ENCODE measurements around the gene SYPL2.
"Not testable (repeated sequence)": the region's sequence is repeated elsewhere in the genome, so short reads cannot be mapped to it uniquely, and the experiment has no call there.

SYPL2 gene

DNA sequence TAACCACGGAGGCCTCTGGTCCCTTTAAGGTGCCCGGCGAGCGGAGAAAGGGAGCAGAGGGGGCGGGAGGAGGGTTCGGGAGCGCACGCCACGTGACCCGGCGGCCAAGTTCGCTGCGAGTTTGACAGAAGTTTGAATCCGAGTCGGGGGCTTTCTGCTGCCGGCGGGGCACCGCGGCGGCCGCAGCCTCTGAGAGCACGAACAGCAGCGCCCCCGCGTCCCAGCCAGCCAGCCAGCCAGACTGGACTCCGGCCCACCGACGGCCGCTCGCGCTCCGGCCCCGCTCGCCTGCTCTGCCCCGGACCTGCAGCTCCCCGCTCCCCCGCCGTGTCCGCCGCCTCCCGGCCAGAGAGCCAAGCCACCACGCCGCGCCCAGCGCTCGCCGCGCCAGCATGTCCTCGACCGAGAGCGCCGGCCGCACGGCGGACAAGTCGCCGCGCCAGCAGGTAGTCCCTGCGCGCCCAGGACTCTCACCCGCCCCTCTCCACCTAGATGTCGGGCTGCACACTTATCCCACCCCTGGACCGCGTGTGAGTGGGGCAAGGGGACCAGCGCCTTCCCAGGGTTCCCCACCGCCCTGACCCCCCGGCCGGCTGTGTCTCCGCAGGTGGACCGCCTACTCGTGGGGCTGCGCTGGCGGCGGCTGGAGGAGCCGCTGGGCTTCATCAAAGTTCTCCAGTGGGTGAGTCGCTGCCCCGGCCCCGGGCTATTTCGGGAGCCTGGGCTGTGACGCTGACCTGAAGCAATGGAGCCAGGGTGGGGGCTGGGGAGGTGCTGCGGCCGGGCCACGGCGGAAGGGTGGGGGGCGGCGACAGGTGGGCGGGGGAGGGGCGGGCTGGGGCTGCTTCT is at the start of gene SYPL2:
Gene SYPL2, plus strand, starts transcription at position 95 of the 849 bp plus-strand sequence. Its CDS starts 298 bp downstream, at position 393.
- DNase-seq: peak in 1 of 2 donors; percentile 21

DNA sequence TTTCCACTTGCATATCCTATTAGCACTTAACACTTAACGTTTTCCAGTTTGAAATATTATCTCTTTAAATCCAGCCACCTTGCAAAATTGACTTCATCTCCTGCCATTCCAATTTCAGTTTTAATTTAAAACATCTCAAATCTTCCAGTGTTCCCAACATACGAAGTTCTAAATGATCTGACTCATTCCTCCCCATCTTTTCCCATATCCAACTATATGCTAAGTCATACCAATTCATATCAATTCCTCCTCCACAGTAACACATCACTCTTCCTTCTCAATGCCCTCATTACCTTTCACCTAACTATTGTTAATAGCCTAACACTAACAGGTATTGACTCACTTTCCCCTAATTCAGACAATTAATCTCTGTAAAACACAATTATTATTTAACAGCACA is 42.8 kb upstream of the SYPL2 start:
- DNase-seq: no peak

DNA sequence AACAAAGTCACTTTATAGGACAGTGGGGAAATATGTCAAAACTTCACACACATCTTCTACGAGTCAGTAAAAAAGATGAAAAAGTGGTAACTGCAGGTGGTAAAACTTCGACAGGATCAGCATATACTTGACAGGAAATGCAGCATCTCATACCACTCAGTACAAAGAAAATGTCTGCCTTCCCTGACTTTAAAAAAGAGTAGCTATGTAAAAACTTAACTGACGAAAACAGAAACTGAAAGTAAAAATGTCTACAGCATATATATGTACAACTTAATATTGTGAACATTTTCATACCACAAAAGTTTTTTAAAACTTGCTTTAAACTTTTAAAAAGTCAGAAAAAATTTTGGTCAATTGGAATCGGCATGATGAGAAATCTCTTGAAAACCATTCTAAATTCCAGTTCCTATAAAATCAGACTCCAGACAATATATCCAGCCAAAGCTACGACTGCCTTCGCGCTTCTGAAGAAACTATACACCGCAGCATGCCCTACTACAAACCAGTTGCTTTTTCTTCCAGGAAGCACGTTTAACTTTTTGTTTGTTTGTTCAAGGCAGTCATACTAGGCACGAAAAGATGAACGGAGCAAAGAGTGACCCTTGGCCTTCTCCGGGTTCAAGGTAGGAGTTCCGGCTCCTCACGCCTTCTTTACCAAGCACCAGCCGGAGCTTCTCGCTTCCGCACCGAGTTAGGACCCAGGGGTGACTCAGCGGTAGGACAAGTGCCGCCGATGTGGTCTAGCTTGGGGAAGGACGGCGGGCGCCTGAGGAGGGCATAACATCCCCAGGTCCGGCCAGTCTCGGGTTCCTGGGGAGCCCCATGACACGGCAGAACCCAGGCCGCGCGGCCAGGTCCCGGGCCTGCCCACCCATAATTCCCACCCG is 40.7 kb upstream of the SYPL2 start:
- DNase-seq: peak; percentile 61 to 74

DNA sequence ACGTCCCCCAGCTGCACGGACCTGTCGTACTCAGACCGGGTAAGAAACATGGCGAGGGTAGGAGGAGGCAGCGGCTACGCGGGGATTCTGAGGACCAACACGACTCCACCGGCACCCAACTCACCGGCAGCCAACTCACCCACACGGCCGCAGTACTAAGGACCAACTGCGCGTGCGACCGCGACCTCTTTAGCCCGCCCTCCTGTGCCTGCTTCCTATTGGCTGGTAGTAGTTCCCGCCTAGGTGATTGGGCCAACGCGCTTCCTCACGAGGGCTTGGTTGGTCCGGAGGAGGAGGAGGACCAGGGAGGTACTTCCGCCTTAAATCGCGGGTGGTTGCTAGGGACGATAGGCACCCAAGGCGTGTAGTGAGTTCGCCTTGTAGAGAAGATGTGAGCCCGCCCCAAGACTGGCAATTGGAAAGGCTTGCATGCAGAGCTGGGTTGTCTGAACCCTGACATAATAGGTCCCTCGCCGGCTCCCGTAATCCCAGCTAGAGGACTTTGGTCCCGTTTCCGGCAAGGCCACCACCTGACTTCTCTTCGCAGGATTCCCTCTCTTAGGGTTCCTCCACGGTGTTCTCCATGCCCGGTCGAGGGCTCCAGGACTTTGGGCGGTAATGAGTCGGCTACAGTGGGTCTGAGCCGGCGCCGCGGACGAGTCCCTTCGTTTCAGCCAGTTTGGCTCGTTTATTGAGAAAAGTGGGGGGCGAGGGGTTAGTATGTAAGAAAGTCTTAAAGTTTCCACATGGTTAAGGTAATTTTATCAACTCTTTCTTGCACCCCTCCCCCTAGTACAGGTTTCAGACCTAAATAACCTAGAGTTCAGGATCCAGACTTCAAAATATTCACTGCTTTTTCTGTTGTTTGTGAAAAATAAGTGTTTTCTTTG is 39.8 kb upstream of the SYPL2 start, which contains the start of gene PSMA5:
Gene PSMA5, minus strand, starts transcription at position 168 of the 890 bp plus-strand sequence. Its CDS starts 118 bp downstream, at position 50.
- DNase-seq: peak; percentile 97 to 98

DNA sequence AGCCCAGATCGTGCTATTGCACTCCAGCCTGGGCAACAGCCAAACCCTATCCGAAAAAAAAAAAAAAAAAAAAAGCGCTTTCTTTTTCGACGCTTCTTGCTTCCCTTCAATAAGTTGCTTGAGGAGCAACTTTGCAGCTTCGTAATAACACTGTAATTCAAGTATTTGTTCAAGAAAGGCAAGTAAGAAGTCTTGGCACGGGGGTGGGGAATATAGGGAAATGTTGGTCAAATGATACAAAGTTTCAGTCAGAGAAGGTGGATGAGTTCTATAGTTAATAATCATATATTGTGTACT is 39.2 kb upstream of the SYPL2 start:
- no peak for DNase-seq

DNA sequence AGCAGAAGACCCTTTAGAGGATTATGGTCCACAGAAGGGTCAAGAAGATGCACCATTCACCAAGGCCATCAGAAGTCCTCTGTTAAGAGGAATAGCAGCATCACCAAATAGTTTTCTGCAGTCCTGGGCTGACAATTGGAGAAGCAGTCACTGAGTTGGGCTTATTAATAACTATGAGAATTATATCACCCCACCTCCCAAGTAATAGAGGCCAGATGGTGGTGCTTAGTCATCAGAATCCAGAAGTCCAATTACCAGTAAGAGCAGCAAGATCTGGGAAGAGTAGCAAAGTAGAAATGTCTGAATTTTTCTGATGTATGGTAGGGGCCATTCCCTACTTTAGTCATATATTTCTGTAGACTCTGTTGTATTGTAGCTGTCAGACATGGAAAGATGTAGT is 34.0 kb upstream of the SYPL2 start:
- no peak for DNase-seq

DNA sequence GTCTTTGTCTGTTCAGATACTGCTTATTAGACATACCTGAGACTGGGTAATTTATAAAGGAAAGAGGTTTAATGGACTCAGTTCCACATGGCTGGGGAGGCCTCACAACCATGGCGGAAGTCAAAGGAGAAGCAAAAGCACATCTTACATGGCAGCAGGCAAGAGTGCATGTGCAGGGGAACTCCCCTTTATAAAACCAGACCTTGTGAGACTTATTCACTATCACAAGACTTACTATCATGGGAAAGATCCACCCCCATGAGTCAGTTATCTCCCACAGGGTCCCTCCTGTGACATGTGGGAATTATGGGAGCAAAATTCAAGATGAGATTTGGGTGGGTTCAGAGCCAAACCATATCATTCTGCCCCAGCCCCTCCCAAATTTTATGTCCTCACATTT is 33.0 kb upstream of the SYPL2 start:
- DNase-seq: no peak

DNA sequence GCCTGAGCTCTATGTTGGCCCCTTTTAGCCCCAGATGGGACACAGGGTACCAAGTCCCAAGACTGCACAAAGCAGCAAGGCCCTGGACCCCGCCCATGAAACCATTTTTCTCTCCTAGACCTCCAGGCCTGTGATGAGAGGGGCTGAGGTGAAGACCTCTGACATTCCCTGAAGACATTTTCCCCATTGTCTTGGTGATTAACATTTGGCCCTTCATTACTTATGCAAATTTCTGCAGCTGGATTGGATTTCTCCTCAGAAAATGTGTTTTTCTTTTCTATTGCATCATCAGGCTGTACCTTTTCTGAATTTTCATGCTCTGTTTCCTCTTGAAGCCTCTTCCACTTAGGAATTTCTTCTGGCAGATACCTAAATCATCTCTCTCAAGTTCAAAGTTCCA is 31.9 kb upstream of the SYPL2 start:
- no peak for DNase-seq

DNA sequence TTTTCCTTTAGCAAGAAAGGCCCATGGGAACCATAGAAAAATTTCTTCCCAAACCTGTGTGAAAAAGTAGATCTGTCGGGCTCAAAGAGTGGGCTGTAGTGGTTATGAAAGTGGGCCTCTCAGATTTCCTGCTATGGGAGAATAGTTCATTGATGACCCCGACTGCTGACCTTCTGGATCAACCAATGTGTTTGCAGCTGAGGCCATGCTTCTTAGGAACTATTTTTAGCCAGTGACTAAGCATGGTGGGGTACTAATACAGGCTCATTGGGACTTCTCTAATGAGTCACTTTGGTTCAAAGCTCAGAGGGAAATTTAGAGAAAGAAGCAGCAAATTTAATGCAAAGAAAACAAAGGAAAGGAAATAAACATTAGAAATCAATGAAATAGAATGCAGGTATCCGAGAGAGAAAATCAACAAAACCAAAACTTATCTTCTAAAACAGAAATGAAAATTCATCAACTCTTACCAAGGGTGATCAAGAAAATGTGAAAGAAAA is 27.5 kb upstream of the SYPL2 start:
- no peak for DNase-seq

DNA sequence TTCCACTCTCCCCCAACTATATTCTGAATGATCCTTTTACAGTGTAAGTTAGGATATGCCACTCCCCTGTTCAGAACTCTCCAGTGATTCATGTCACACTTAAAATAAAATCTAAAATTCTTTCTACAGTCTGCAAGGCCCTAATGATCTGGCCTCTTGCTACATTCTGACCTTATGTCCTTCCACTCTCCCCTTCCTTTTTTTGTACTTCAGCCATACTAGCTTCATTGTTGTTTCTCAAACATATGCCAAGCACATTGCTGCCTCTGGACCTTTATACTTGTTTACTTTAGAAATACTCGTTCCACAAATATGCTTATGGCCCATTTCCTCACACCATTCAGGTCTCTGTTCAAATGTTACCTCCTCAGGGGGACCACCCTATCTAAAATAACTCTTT is 25.3 kb upstream of the SYPL2 start:
- no peak for DNase-seq

DNA sequence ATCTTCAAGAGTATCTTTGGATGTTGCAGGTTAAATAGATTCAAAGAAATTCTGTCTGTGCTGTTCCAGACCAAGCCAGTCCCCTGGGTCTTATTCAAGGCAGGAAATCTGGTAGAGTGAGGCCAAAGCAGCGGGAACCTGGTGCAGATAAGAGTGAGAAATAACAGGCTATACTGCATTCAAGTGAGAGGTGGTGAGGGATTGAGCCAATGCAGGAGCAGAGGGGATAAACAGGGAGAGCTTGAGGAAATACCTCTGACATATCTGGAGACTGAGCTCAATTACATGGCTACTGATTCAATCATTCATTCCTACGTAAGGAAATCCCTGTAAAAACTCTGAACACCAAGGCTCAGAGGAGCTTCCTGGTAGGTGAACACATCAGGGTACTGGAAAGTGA is 22.9 kb upstream of the SYPL2 start:
- no peak for DNase-seq

DNA sequence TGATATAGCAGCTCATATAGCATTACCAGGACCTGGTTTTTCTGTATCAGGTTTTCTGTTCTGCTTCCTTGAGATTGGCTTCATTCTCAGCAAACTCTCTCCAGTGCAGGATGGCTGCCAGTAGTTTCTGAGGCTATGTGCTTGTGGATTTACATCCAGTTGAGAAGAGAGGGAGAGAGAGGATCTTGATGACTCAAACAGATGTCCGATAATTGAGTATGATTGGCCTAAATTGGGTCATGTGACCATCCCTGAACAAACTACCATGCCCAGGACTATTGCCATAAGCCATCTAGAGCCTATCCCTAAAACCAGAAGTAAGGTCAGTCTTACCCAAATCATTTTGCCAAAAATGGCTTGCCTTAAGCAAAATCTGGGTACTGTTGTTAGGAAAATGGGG is 22.0 kb upstream of the SYPL2 start:
- DNase-seq: no peak

DNA sequence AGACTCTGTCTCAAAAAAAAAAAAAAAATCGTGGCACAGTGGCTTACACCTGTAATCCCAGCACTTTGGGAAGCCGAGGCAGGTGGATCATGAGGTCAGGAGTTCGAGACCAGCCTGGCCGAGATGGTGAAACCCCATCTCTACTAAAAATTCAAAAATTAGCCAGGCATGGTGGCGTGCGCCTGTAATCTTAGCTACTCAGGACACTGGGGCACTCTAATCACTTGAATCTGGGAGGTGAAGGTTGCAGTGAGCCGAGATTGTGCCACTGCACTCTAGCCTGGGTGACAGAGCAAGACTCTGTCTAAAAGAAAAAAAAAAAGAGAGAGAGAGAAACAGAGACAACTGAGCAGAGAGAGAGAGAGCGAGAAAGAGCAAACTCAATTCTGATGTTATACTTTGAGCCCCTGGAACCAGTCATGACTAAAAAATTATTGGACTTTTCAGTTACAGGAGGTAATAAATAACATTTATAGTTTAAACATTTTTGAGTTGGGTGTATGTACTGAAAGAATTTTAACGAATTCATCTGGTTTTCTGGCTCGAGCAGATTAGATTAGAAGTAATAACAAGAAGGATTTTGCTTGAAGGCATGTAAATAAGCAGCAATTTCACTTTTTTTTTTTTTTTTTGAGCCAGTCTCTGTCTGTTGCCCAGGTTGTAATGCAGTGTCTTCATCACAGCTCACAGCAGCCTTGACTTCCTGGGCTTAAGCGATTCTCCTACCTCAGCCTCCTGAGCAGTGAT is 20.2 kb upstream of the SYPL2 start:
- not testable (repeated sequence) for DNase-seq

DNA sequence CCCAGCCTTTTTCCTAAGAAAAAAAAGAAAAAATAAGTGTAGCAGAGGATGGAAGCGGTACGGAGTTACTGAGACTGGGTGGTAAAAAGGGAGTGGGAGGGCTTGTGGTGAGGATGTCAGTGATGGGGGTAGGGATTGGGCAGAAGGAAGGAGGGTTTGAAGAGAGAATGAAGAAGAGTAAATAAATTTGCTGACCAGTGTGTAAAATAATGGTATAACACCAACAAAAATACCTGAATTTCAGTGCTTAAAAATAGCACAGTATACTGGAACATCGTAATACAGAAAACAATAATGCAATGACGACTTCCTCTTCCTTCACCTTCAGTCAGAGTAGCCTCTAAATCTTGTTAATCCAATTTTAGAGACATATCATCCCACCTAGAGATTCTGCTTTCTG is 18.8 kb upstream of the SYPL2 start:
- DNase-seq: no peak

DNA sequence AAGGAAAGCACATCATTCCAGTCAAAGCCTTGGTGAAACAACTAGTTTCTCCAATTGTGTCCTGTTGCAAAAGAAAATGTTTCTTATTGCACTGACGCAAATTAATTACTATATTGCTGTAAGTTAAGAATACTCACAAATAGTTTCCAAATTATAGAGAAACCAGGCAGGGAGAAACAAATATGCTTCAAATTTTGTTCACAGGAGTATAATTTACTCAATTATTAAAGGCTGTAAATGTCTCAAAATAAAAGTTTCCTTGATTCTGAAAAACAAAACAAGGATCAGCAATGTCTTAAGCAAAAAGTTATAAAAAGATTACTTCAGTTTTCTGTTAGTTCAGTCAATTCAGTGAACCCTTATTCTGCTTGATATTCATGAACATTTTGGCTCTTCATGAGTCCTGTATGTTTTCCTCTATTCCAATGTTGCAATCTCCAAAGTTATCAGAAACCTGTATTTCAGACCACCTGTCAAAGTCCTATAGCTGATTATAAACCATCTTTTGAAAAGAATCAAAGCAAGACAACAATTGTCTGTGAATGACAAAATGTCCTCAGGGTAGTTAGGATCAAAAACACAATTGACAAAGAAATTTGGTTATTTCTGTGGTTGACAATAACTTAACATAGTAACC is 11.7 kb upstream of the SYPL2 start:
- no peak for DNase-seq

DNA sequence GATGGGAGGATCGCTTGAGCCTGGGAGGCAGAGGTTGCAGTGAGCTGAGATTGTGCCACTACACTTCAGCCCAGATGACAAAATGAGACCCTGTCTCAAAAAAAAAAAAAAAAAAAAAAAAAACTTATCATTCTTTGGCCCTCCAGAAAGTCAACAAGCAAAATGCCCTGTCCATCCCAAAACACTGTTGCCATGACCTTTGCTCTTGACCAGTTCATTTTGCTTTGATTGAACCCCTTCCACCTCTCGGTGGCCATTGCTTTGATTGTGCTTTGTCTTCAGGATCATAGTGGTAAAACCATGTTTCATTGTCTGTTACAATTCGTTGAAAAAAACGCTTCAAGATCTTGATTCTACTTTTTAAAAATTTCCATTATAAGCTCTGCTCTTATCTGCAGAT is 8.5 kb upstream of the SYPL2 start:
- DNase-seq: no peak

DNA sequence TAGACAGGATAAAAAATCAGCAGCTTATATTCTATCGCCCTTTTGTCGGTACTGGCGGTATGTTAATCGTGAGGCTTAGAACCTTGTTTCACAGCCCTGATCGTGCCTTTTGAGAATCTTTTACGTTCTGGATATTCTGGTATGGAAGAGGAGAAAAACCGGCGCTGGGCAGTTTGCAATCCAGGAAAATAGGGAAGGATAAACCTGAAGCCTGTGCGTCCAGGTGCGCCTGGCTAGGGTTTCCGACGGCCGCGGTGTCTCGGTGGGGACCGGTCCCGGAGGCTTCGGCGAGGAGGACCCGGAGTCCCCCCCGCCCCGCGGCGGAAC is 258 bp upstream of the SYPL2 start:
- no peak for DNase-seq

DNA sequence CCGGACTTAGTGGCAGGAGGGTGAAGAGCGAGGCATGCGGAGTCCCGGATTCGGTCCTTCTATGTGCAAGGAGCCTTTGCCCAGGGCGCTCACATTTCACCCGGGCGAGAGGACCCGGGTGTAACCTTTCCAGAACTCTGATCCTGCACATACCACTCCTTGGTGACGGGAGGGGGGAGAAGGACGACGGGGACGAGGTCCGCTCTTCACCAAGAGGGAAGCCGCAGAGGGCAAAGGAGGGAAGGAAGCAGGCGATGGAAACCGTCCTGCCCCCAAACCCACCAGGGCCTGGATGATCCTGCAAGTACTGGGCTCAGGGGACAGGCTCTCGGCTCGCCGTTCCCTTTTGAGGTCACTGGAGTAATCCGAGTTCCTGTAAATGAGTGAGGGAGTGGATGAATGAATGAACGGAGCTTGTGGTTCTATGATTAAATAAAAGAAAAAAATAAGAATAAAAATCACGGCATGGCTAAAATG is 993 bp downstream of the SYPL2 start:
- DNase-seq: no peak

DNA sequence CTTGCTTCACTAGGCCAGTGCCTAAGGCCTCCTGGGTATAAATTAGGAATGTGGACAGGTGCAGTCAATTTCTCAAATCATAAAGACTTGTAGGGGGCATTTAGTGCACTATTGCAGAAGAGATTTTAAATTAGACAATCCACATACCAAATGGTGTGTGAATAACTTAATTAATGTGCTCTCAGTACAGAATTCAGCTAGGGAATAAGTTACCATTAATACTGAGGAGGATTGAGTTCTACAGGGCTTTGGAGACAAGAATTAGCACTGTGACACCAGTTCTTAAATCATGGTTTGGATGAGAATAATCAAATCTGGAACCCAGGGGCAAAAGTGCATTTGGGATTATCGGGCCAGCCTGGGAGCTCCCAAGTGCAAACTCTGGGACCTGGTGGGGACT is 1.7 kb downstream of the SYPL2 start:
- no peak for DNase-seq

DNA sequence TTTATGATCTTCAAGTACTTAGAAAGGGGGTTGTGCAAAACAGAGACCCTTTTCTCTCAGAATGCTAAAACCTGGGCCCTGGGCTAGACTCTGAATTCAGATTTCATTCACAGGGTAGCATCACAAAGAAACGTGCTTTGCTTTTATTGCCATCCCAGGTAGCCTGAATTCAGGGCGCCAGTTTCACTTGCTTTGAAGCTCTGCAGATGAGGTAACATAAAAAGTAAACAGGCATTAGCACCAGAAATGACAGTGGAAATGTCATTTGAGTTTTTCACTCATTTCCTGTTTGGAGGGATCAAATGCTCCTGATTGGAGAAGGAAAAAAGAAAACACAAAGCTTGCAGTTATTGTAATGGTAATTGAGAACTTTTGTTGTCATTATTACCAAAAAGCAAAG is 2.6 kb downstream of the SYPL2 start:
- no peak for DNase-seq

DNA sequence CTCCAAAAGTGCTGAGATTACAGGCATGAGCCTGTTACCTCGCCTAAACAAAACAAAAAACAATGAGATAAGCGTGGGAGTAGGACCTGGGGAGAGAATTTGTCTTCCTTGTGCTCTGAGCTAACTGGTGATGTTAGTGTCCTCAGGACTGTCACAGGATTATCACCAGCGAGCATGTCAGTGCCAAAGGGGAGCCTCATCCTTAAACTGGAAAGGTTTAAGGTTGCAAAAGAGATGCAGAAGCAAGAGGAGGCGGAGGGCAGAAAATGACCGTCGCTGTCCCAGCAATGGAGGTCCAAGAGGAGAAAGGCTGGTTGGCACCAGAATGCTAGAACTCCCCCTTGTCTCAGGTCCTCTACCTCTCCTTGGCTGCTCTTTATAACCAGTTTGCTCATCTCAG is 3.9 kb downstream of the SYPL2 start:
- DNase-seq: no peak

DNA sequence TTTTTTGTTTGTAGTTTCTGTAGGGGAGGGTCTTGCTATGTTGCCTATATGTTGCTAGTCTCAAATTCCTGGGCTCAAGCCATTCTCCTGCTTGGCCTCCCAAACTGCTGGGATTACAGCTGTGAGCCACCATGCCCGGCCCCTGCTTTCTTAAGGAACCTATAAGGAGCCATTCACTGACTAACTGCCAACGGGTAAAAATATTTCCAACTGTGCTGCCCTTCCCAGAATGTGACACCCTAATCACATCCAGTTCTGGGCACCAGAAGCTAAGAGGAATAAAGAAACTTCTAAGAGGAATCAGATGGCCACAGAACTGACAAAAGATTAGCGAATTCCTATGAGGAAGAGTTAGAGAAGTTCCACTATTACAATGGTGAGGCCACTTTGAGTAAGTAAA is 6.4 kb downstream of the SYPL2 start:
- DNase-seq: no peak

All from CD4-positive, alpha-beta T cell treated with Interferon alpha-2 for 1 hour (primary cell).